HEK293T (cell line): ENCODE data around the gene DNAJB2.

Source experiments
- ARNT ChIP-seq: fragments of 450-650 bp; IDR thresholded peaks from 2 replicates; pipeline ENCODE4 v1.6.1; 2017; ENCODE audit warnings: mild to moderate bottlenecking
- BHLHE40 ChIP-seq: fragments of 450-650 bp; IDR thresholded peaks from 2 replicates; pipeline ENCODE4 v1.6.1; 2016; ENCODE audit warnings: mild to moderate bottlenecking, moderate library complexity, borderline replicate concordance
- CTBP1 ChIP-seq: fragments of 450-650 bp; IDR thresholded peaks from 2 replicates; pipeline ENCODE4 v1.6.1; 2016; ENCODE audit warnings: borderline replicate concordance
- ELF4 ChIP-seq: fragments of 450-650 bp; IDR thresholded peaks from 2 replicates; pipeline ENCODE4 v1.6.1; 2017; ENCODE audit warnings: antibody characterized with exemption
- FOXA1 ChIP-seq: fragments of 450-650 bp; IDR thresholded peaks from 2 replicates; pipeline ENCODE4 v1.6.1; 2016; ENCODE audit warnings: mild to moderate bottlenecking
- FOXM1 ChIP-seq: fragments of 450-650 bp; IDR thresholded peaks from 2 replicates; pipeline ENCODE4 v1.6.1; 2017; ENCODE audit warnings: mild to moderate bottlenecking, borderline replicate concordance
- HDGF ChIP-seq: fragments of 450-650 bp; IDR thresholded peaks from 2 replicates; pipeline ENCODE4 v1.6.1; 2017; ENCODE audit warnings: antibody characterized with exemption, borderline replicate concordance
- L3MBTL2 ChIP-seq: fragments of 450-650 bp; conservative IDR thresholded peaks from 2 replicates; pipeline ENCODE4 v1.6.1; 2016; ENCODE audit warnings: mild to moderate bottlenecking
- LEF1 ChIP-seq: fragments of 450-650 bp; IDR thresholded peaks from 2 replicates; pipeline ENCODE4 v1.6.1; 2017; ENCODE audit warnings: mild to moderate bottlenecking, borderline replicate concordance
- PKNOX1 ChIP-seq: fragments of 450-650 bp; IDR thresholded peaks from 2 replicates; pipeline ENCODE4 v1.6.1; 2016
- SP1 ChIP-seq: fragments of 450-650 bp; IDR thresholded peaks from 2 replicates; pipeline ENCODE4 v1.6.1; 2017
- SUZ12 ChIP-seq: fragments of 450-650 bp; IDR thresholded peaks from 2 replicates; pipeline ENCODE4 v1.6.1; 2016; ENCODE audit warnings: mild to moderate bottlenecking
- TARDBP ChIP-seq: fragments of 450-650 bp; IDR thresholded peaks from 2 replicates; pipeline ENCODE4 v1.6.1; 2016
- ZNF384 ChIP-seq: fragments of 450-650 bp; IDR thresholded peaks from 2 replicates; pipeline ENCODE4 v1.6.1; 2016

- no peak for TF ChIP-seq FOXM1
- TF ChIP-seq SUZ12: no peak
- TF ChIP-seq SP1: no peak
- no peak for TF ChIP-seq PKNOX1
- TF ChIP-seq ARNT: no peak
- TF ChIP-seq FOXA1: no peak
- TF ChIP-seq ZNF384: no peak
- TF ChIP-seq ELF4: no peak
- TF ChIP-seq BHLHE40: no peak
- TF ChIP-seq CTBP1: no peak
- no peak for TF ChIP-seq HDGF
- TF ChIP-seq L3MBTL2: no peak
- no peak for TF ChIP-seq TARDBP
- TF ChIP-seq LEF1: no peak
Observed at GRCh38 chr2:219270055-219270372, 9.2 kb upstream of the DNAJB2 start.
